PC-3 (cell line): Measurements from ENCODE around the gene MEDAG. TPM values are rescaled to one million over a fixed set of nuclear protein-coding genes. Genes with fewer than 3 reads are reported as not detected.

Experiments
- ATAC-seq: fragments of 200-7000 bp; cut with Tn5 transposase; 2 replicates; pipeline ENCODE4 v1.9.1; 2020; ENCODE audit warnings: mild to moderate bottlenecking, moderate library complexity
- BruUV-seq: library from RNA; stranded (reverse); fragments of 400-500 nt; replicated peaks from 2 replicates; lab custom pipeline; 2021; lab: Mats Ljungman, UMichigan
- CTCF ChIA-PET: fragments of 300-600 bp; sonication (Branson Sonifier 250); formaldehyde crosslinking; loops from one replicate; lab custom pipeline; 2022; ENCODE audit warnings: antibody characterized with exemption; lab: Charles Lee
- POLR2A ChIA-PET: fragments of 300-600 bp; sonication (Branson Sonifier 250); formaldehyde crosslinking; loops from one replicate; lab custom pipeline; 2022; ENCODE audit warnings: antibody characterized with exemption; ENCODE audit not compliant: unreplicated experiment; lab: Charles Lee
- DNase-seq: peaks from one replicate; pipeline ENCODE4 v3.0.0-alpha.2; 2015
- H2AFZ ChIP-seq: fragments of 300-600 bp; sonication (generic); 2 replicates; pipeline ENCODE4 v1.6.0; 2016; ENCODE audit warnings: antibody characterized with exemption, low read length
- H3F3A ChIP-seq: fragments of 300-600 bp; sonication (generic); one replicate; pipeline ENCODE4 v1.6.0; 2017; ENCODE audit warnings: antibody characterized with exemption, low read length, control low read depth, mild to moderate bottlenecking; ENCODE audit not compliant: unreplicated experiment
- H3K27ac ChIP-seq: fragments of 300-600 bp; sonication (generic); 2 replicates; pipeline ENCODE4 v1.5.1; 2016; ENCODE audit warnings: mild to moderate bottlenecking, low read length
- H3K27me3 ChIP-seq: fragments of 300-600 bp; sonication (generic); 2 replicates; pipeline ENCODE4 v1.6.1; 2016; ENCODE audit warnings: low read length, mixed read lengths
- H3K36me3 ChIP-seq: fragments of 300-600 bp; sonication (generic); 2 replicates; pipeline ENCODE4 v1.6.1; 2016; ENCODE audit warnings: low read depth, mixed run types, low read length, mixed read lengths
- H3K4me1 ChIP-seq: fragments of 300-600 bp; sonication (generic); 2 replicates; pipeline ENCODE4 v1.5.1; 2016; ENCODE audit warnings: low read length; ENCODE audit not compliant: insufficient read depth
- H3K4me2 ChIP-seq: fragments of 300-600 bp; sonication (generic); 2 replicates; pipeline ENCODE4 v1.6.0; 2016; ENCODE audit warnings: low read length
- H3K4me3 ChIP-seq: fragments of 300-600 bp; sonication (generic); 2 replicates; pipeline ENCODE4 v1.5.1; 2016; ENCODE audit warnings: mild to moderate bottlenecking, low read length, mixed read lengths
- H3K79me2 ChIP-seq: fragments of 300-600 bp; sonication (generic); 2 replicates; pipeline ENCODE4 v1.6.1; 2017; ENCODE audit warnings: low read length, mixed read lengths
- H3K9ac ChIP-seq: fragments of 300-600 bp; sonication (generic); 2 replicates; pipeline ENCODE4 v1.6.0; 2016; ENCODE audit warnings: mild to moderate bottlenecking, low read length
- H3K9me2 ChIP-seq: fragments of 300-600 bp; sonication (generic); replicated peaks from 2 replicates; pipeline ENCODE4 v1.6.1; 2016; ENCODE audit warnings: mixed run types, low read length, mixed read lengths
- H3K9me3 ChIP-seq: fragments of 300-600 bp; sonication (generic); 2 replicates; pipeline ENCODE4 v1.6.1; 2016; ENCODE audit warnings: low read length, mixed read lengths
- H4K20me1 ChIP-seq: fragments of 300-600 bp; sonication (generic); 2 replicates; pipeline ENCODE4 v1.6.1; 2016; ENCODE audit warnings: low read length, mixed read lengths
- EZH2 ChIP-seq: fragments of 300-600 bp; sonication (generic); IDR thresholded peaks from one replicate; pipeline ENCODE4 v1.6.1; 2017; ENCODE audit warnings: antibody characterized with exemption, mild to moderate bottlenecking, low read length; ENCODE audit not compliant: unreplicated experiment
- EZH2phosphoT487 ChIP-seq: fragments of 300-600 bp; sonication (generic); IDR thresholded peaks from 2 replicates; pipeline ENCODE4 v1.6.1; 2018; ENCODE audit warnings: mild to moderate bottlenecking, antibody characterized with exemption, low read length, borderline replicate concordance
- intact Hi-C: fragments of 100-400 bp; cut with micrococcal nuclease; formaldehyde crosslinking; loops from 2 replicates; pipeline ENCODE4 v1.9.0; 2023
- total RNA-seq: library from RNA; depleted of rRNA; stranded (reverse); fragments of >200 nt; gene quantifications from 2 replicates; pipeline ENCODE4 v1.2.3, GENCODE V29; 2014
- TF ChIP-seq, protein P1 (sequence below): fragments of 300-600 bp; sonication (generic); conservative IDR thresholded peaks from 2 replicates; pipeline ENCODE4 v1.5.1; 2017; ENCODE audit warnings: antibody characterized with exemption, low read depth, mild to moderate bottlenecking, low read length

The MEDAG gene
- total RNA-seq, 1 experiment from 2014 or later = not detected

DNA sequence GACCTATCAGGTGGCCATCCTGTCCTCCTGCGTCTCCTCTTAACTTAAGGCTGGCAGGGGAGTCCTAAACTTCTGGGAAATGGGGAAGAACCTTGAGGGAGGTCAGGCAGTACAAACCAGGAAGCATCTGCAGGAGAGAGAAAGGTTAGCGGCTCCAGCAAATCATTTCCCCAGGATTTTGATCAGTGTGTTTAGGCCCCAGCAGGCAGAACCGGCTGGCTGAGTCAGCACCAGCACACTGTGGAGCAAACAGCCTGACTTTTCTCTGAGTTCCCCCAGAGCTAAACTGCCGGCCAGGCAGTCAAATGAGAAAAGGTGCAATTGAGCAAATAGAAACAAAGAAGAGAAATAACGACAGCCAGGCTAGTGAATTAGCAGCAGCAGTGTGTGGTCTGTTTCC, 46.7 kb upstream of the MEDAG start:
- Histone ChIP-seq H3K27me3 (no peaks in the 10 kb centered on the region), H3K9ac (no peak overlapping the region), H2AFZ (peak overlapping the region; percentile 40; the same call in 1 of the 2 replicates), H4K20me1 (no peaks in the 10 kb centered on the region), H3K36me3 (no peaks in the 10 kb centered on the region), H3K79me2 (no peaks in the 10 kb centered on the region), H3K9me2 (no peaks in the 10 kb centered on the region), H3K4me3 (no peak overlapping the region), H3K4me2 (no peak overlapping the region), H3K27ac (no peak overlapping the region), H3F3A (no peaks in the 10 kb centered on the region), H3K4me1 (peaks cover 6% of the 10 kb centered on the region; the same call in 1 of the 2 replicates), H3K9me3 (no peaks in the 10 kb centered on the region)
- TF ChIP-seq EZH2phosphoT487 (no peak), EZH2 (no peak)
- TF ChIP-seq, protein P1, sequence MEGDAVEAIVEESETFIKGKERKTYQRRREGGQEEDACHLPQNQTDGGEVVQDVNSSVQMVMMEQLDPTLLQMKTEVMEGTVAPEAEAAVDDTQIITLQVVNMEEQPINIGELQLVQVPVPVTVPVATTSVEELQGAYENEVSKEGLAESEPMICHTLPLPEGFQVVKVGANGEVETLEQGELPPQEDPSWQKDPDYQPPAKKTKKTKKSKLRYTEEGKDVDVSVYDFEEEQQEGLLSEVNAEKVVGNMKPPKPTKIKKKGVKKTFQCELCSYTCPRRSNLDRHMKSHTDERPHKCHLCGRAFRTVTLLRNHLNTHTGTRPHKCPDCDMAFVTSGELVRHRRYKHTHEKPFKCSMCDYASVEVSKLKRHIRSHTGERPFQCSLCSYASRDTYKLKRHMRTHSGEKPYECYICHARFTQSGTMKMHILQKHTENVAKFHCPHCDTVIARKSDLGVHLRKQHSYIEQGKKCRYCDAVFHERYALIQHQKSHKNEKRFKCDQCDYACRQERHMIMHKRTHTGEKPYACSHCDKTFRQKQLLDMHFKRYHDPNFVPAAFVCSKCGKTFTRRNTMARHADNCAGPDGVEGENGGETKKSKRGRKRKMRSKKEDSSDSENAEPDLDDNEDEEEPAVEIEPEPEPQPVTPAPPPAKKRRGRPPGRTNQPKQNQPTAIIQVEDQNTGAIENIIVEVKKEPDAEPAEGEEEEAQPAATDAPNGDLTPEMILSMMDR = no peak
- no TSS peak for BruUV-seq
- intact Hi-C loops = no loop called here
- ATAC-seq (no peak), DNase-seq (peak; percentile 26)
- CTCF ChIA-PET = no interaction called here
- POLR2A ChIA-PET = no interaction called here

DNA sequence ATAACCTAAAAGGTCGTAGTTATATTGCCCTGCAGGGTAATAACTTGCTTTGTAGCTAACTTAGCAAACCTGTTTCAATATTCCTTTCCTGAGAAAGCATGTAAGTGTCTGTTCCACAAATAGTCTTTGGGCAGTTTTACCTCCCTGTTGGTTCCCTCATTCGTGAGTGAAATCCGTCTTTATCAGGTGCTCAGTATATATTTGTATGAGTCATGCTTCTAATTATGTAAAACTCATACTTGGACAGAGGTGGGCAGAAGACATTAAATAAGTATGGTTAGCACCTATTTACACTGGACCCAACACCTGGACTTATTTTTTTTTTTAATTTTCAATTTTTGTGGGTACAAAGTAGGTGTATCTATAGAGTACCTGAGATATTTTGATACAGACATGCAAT, 44.9 kb upstream of the MEDAG start:
- ATAC-seq = no peak
- no peak overlapping the region for H3K9ac ChIP-seq
- no TSS peak for BruUV-seq
- ChIA-PET CTCF (no interaction called here), POLR2A (interaction anchor here (0.6 kb wide), 1 partner anchor 518 kb away, joined by 4 read pairs; no protein-coding TSS in a partner anchor)
- no peaks in the 10 kb centered on the region for H3K79me2 ChIP-seq
- peaks cover 22% of the 10 kb centered on the region for H3K4me1 ChIP-seq
- H3K4me2 ChIP-seq = no peak overlapping the region
- no peaks in the 10 kb centered on the region for H4K20me1 ChIP-seq
- TF ChIP-seq EZH2 (no peak), EZH2phosphoT487 (no peak)
- TF ChIP-seq, protein P1 = no peak
- no peak overlapping the region for H3K4me3 ChIP-seq
- no peaks in the 10 kb centered on the region for H3K27me3 ChIP-seq
- no peak for DNase-seq
- intact Hi-C loops = no loop called here
- no peaks in the 10 kb centered on the region for H3F3A ChIP-seq
- H3K36me3 ChIP-seq = no peaks in the 10 kb centered on the region
- no peak overlapping the region for H3K27ac ChIP-seq
- H3K9me3 ChIP-seq = no peaks in the 10 kb centered on the region
- H2AFZ ChIP-seq = no peak overlapping the region
- H3K9me2 ChIP-seq = no peaks in the 10 kb centered on the region

DNA sequence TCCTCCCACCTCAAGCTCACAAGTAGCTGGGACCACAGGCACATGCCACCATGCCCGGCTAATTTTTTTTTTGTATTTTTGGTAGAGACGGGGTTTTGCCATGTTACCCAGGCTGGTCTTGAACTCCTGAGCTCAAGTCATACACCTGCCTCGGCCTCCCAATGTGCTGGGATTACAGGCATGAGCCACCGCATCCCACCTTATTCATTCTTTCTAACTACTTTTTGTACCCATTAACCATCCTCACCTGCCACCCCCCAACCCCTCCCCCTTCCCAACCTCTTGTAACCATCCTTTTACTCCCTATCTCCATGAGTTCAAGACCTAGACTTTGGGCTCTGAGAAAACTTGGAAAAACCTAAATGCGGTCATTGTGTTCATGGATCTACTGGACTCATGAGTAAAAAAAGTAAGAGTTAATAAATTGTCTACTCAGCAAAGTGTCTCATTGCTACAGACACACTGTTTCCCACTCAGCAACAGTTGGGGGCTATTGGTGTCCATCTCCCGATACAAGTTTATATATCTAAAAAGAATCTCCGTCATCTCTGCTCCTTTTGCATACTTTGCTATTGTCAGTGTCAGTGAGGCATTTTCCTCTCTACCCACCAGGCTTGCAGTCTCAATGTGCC, 44.1 kb upstream of the MEDAG start:
- H3K4me2 ChIP-seq = no peak overlapping the region
- no peak overlapping the region for H3K27ac ChIP-seq
- intact Hi-C loops = no loop called here
- no peak overlapping the region for H2AFZ ChIP-seq
- ATAC-seq (no peak), DNase-seq (no peak)
- POLR2A ChIA-PET = no interaction called here
- no peaks in the 10 kb centered on the region for H3K79me2 ChIP-seq
- no peak overlapping the region for H3K4me3 ChIP-seq
- no peak overlapping the region for H3K9ac ChIP-seq
- no peaks in the 10 kb centered on the region for H3K27me3 ChIP-seq
- H3F3A ChIP-seq = no peaks in the 10 kb centered on the region
- BruUV-seq = no TSS peak
- H4K20me1 ChIP-seq = no peaks in the 10 kb centered on the region
- no peak for TF ChIP-seq EZH2
- no peak for TF ChIP-seq EZH2phosphoT487
- TF ChIP-seq, protein P1 = no peak
- CTCF ChIA-PET = no interaction called here
- H3K4me1 ChIP-seq = peaks cover 23% of the 10 kb centered on the region
- H3K9me2 ChIP-seq = no peaks in the 10 kb centered on the region
- no peaks in the 10 kb centered on the region for H3K9me3 ChIP-seq
- no peaks in the 10 kb centered on the region for H3K36me3 ChIP-seq
